Measurements from ENCODE around the gene EN2.

Gene EN2

DNA sequence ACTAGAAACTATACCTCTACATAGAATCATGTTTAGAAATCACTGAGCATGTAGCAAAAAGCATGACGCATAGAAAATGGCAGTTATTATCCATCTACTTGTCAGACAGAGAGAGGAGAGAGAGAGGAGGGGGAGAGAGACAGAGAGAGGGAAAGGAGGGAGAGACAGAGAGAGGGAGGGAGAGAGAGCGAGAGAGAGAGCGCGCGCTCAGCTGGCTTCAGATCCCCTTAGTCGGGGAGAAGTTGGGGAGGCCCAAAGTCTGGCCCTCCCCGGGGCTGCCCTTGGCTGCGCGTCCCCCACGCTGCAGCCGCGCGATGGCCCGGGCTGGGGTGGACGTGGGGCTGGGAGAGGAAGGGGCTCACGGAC lies 51.4 kb downstream of the EN2 start:
- H3K4me3 ChIP-seq (IDR thresholded peaks at IDR 0.05; ENCODE audit: insufficient read depth, low read depth, low read length): no peak overlapping the region
- no peak for TF ChIP-seq CTCF (conservative IDR thresholded peaks at IDR 0.05; ENCODE audit: low read depth, low read length)
- no peaks in the 10 kb centered on the region for H4K20me1 ChIP-seq (ENCODE audit: insufficient read depth)
- no peaks in the 10 kb centered on the region for H3K36me3 ChIP-seq (ENCODE audit: insufficient read depth)
- H3K4me1 ChIP-seq (ENCODE audit: low read depth, poor library complexity, severe bottlenecking): no peaks in the 10 kb centered on the region
- H3K4me2 ChIP-seq: no peak overlapping the region
- no peak overlapping the region for H3K9ac ChIP-seq
- H3K27me3 ChIP-seq (ENCODE audit: insufficient read depth, low read depth): no peaks in the 10 kb centered on the region
- H3K79me2 ChIP-seq (ENCODE audit: insufficient read depth, low read depth): no peaks in the 10 kb centered on the region
- no peak overlapping the region for H2AFZ ChIP-seq (ENCODE audit: low read depth)
- H3K27ac ChIP-seq: no peak overlapping the region

DNA sequence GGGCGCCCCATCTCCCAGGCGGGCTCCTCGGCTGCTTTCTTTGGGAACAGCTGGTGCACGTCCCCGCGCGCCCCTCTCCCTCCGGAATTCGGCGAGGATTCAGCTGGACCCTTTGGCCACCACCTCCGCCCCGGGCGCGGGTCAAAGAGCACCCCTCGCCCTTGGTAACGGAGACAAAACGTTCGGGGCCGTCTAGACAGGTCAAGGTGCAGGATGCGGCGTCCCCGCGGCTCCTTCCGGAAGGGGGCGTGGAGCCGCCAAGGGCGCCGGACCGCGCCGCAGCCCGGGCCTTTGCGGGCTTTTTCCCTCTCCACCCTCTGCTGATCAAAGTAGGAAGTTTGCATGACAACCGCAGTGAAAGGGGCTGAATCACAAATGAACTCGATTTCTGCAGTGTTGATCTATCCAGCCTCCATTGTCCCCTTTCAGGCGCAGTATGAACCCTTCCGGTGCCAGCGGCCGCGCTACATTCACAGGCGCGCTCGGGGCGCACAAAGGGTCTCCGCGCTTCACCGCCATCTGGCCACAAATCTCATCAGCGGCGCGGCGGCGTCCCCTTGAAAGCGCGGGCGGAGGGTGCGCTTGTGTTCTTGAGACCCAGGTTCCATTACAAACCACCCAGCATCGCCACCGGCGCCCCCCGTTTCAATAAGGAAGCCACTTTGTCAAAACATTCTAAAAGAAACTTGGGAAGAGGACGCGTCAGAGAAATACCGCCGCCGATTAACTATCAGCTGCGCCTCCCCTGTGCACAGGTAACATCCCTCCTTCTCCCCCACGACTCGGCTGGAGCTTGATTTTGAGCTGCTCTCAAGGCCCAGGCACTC lies 52.0 kb downstream of the EN2 start:
- H4K20me1 ChIP-seq (ENCODE audit: insufficient read depth): no peaks in the 10 kb centered on the region
- H3K79me2 ChIP-seq (ENCODE audit: insufficient read depth, low read depth): no peaks in the 10 kb centered on the region
- H3K4me2 ChIP-seq: no peak overlapping the region
- H3K27ac ChIP-seq: no peak overlapping the region
- H3K4me3 ChIP-seq (IDR thresholded peaks at IDR 0.05; ENCODE audit: insufficient read depth, low read depth, low read length): no peak overlapping the region
- no peaks in the 10 kb centered on the region for H3K4me1 ChIP-seq (ENCODE audit: low read depth, poor library complexity, severe bottlenecking)
- no peak overlapping the region for H2AFZ ChIP-seq (ENCODE audit: low read depth)
- no peaks in the 10 kb centered on the region for H3K36me3 ChIP-seq (ENCODE audit: insufficient read depth)
- H3K9ac ChIP-seq: no peak overlapping the region
- no peaks in the 10 kb centered on the region for H3K27me3 ChIP-seq (ENCODE audit: insufficient read depth, low read depth)
- no peak for TF ChIP-seq CTCF (conservative IDR thresholded peaks at IDR 0.05; ENCODE audit: low read depth, low read length)

DNA sequence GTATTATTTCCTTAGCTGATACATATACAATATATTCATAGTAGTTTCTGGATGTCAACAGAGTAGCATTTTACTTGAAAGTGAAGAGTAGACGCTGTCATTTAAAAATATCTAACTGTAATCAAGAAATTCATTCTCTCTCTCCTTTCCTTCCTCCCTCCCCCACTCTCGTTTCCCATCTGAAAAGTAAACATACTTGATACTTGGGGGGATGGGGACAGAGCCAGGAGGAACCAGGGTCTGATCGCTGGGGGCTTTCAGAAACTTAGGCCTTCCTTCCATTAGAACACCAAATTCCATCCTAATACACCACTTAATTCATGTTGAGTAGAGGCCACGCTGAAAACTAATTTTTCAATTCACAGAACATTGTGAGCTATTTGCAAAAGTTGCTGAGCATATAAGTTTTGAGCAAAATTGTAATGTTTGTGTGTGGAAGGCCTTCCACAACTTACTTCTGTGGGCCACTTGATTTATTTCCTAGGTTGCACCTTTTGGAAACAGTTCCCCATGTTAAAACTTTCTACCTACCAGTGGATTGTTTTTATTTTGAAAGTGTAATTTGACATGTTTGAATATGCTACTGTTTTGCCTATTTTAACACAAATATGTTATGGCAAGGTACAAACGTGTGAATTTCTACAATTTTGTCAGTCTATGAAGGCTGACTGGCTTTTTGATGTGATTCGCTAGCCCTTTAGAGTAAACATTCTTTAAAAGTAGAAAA lies 53.2 kb downstream of the EN2 start:
- H3K27me3 ChIP-seq (ENCODE audit: insufficient read depth, low read depth): no peaks in the 10 kb centered on the region
- no peak for TF ChIP-seq CTCF (conservative IDR thresholded peaks at IDR 0.05; ENCODE audit: low read depth, low read length)
- no peak overlapping the region for H3K4me2 ChIP-seq

DNA sequence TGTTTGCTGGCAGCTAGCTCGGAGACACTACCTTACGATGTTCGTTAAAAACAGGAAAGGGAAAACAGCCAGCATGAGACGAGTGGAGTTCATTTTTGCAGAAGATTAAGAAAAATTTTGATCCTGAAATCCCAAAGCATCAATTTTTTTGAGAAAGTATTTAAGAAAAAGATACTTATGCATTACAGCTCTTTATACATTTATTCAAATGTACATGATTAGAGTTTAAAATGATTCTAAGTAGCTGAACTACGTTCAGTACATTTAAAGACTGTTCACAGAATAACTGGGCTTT lies 53.7 kb downstream of the EN2 start:
- Histone ChIP-seq H3K36me3 (ENCODE audit: insufficient read depth) (no peaks in the 10 kb centered on the region), H4K20me1 (ENCODE audit: insufficient read depth) (no peaks in the 10 kb centered on the region), H3K4me2 (no peak overlapping the region), H3K79me2 (ENCODE audit: insufficient read depth, low read depth) (no peaks in the 10 kb centered on the region), H3K4me1 (ENCODE audit: low read depth, poor library complexity, severe bottlenecking) (no peaks in the 10 kb centered on the region), H3K9ac (no peak overlapping the region), H3K4me3 (IDR thresholded peaks at IDR 0.05; ENCODE audit: insufficient read depth, low read depth, low read length) (no peak overlapping the region), H3K27me3 (ENCODE audit: insufficient read depth, low read depth) (no peaks in the 10 kb centered on the region), H2AFZ (ENCODE audit: low read depth) (no peak overlapping the region), H3K27ac (no peak overlapping the region)
- TF ChIP-seq CTCF (conservative IDR thresholded peaks at IDR 0.05; ENCODE audit: low read depth, low read length): no peak

More for the DNA sequence above, 53.2 kb downstream of the EN2 start:
- Histone ChIP-seq H3K36me3 (ENCODE audit: insufficient read depth) (no peaks in the 10 kb centered on the region), H3K4me1 (ENCODE audit: low read depth, poor library complexity, severe bottlenecking) (no peaks in the 10 kb centered on the region), H3K9ac (no peak overlapping the region), H2AFZ (ENCODE audit: low read depth) (no peak overlapping the region), H4K20me1 (ENCODE audit: insufficient read depth) (no peaks in the 10 kb centered on the region), H3K4me3 (IDR thresholded peaks at IDR 0.05; ENCODE audit: insufficient read depth, low read depth, low read length) (no peak overlapping the region), H3K27ac (no peak overlapping the region), H3K79me2 (ENCODE audit: insufficient read depth, low read depth) (no peaks in the 10 kb centered on the region)

All from KMS-11 (cell line).